ENCODE results near the gene CNN3. TPM values are rescaled to one million over a fixed set of nuclear protein-coding genes. Genes with fewer than 3 reads are reported as not detected.

The CNN3 gene
- total RNA-seq, 2 experiments from 2014 or later: 3.1 to 4.1 TPM

GRCh38 chr1:94863297-94863911 is 63.5 kb downstream of the CNN3 start:
- CTCF ChIA-PET: interaction anchor here (1.8 kb wide), 1 partner anchor 9 kb away, joined by 6 read pairs; no protein-coding TSS in a partner anchor
- POLR2A ChIA-PET: no interaction called here

- POLR2A ChIA-PET: no interaction called here
- CTCF ChIA-PET: no interaction called here
Observed at GRCh38 chr1:94862718-94863117, 64.2 kb downstream of the CNN3 start.

GRCh38 chr1:94859174-94859573 is 67.7 kb downstream of the CNN3 start:
- ChIA-PET POLR2A (no interaction called here), CTCF (no interaction called here)

GRCh38 chr1:94858276-94858675 is 68.6 kb downstream of the CNN3 start:
- POLR2A ChIA-PET: no interaction called here
- CTCF ChIA-PET: no interaction called here

- ChIA-PET POLR2A (no interaction called here), CTCF (interaction anchor here (1.3 kb wide), 1 partner anchor 187 kb away, joined by 5 read pairs; no protein-coding TSS in a partner anchor)
Observed at GRCh38 chr1:94856868-94857267, 70.0 kb downstream of the CNN3 start.

- ChIA-PET POLR2A (no interaction called here), CTCF (interaction anchor here (3.1 kb wide), 1 partner anchor 187 kb away, joined by 24 read pairs; no protein-coding TSS in a partner anchor)
Observed at GRCh38 chr1:94856004-94856403, 70.9 kb downstream of the CNN3 start.

GRCh38 chr1:94855307-94855700 is 71.6 kb downstream of the CNN3 start:
- ChIA-PET POLR2A (no interaction called here), CTCF (interaction anchor here (1.7 to 3.1 kb wide), 3 partner anchors 182 to 188 kb away, joined by 3 to 24 read pairs (median 6); no protein-coding TSS in a partner anchor)

- ChIA-PET POLR2A (interaction anchor here (0.6 to 1.1 kb wide), 3 partner anchors 187 to 629 kb away, joined by 3 to 7 read pairs (median 4); partner anchors contain the start of gene RWDD3), CTCF (interaction anchor here (0.7 to 3.1 kb wide), 13 partner anchors 9 to 379 kb away, joined by 3 to 24 read pairs (median 3); partner anchors contain the start of gene RWDD3)
Observed at GRCh38 chr1:94854458-94855306, 72.2 kb downstream of the CNN3 start.

- POLR2A ChIA-PET: no interaction called here
- CTCF ChIA-PET: no interaction called here
Observed at GRCh38 chr1:94852788-94853187, 74.1 kb downstream of the CNN3 start.

GRCh38 chr1:94851571-94851970 is 75.3 kb downstream of the CNN3 start:
- ChIA-PET CTCF (interaction anchor here (1.6 to 2.9 kb wide), 2 partner anchors 190 to 192 kb away, joined by 3 to 9 read pairs; no protein-coding TSS in a partner anchor), POLR2A (no interaction called here)

Other genes starting within 250 kb of the CNN3 start
- gene SLC44A3, start 106.8 kb downstream of the CNN3 start, total RNA-seq: not detected
- gene ALG14, start 145.8 kb upstream of the CNN3 start, total RNA-seq: 1 to 10 TPM; 3.7 to 4.6 TPM
- gene TLCD4, start 190.2 kb upstream of the CNN3 start, total RNA-seq: under 1 TPM; 0.10 to 0.15 TPM

Measured in activated CD8-positive, alpha-beta memory T cell treated with anti-CD3 and anti-CD28 coated beads for 36 hours (primary cell).